ENCODE measurements around the gene LPP. TPM values are rescaled to one million over a fixed set of nuclear protein-coding genes. Genes with fewer than 3 reads are reported as not detected.

LPP gene
- total and polyA plus RNA-seq, 9 donors, result 15.9 to 280 (median 134) TPM

GRCh38 chr3:188150982-188151381, 3.0 kb upstream of the LPP start:
- Histone ChIP-seq H3K4me3 (no peak overlapping the region), H3K27ac (no peak overlapping the region)
- TF ChIP-seq POLR2A (IDR thresholded peaks at IDR 0.05) (no peak), EP300 (IDR thresholded peaks at IDR 0.05) (no peak), CTCF (IDR thresholded peaks at IDR 0.05) (no peak)

GRCh38 chr3:188151438-188151837, 2.5 kb upstream of the LPP start:
- no peak for DNase-seq
- no peaks in the 10 kb centered on the region for H3K36me3 ChIP-seq
- no peak overlapping the region for H3K27ac ChIP-seq
- intact Hi-C loops (cut with DNase I), result loop anchor here in 2 of 4 donors (5.0 to 10.0 kb wide), 6 partner anchors 63 to 409 kb away; partner anchors contain the start of gene BCL6 (in 1 of the 2)
- H3K9me3 ChIP-seq, result no peaks in the 10 kb centered on the region
- no peaks in the 10 kb centered on the region for H3K27me3 ChIP-seq
- peaks cover 5% of the 10 kb centered on the region for H3K4me1 ChIP-seq (ENCODE audit: insufficient read depth)
- WGBS, 3 donors, result 58 to 68% (median 67%) methylated on average over 4 of the region's 4 CpGs
- no peak overlapping the region for H3K4me3 ChIP-seq
- no peak for TF ChIP-seq POLR2A (IDR thresholded peaks at IDR 0.05)
- TF ChIP-seq EP300 (IDR thresholded peaks at IDR 0.05), result no peak
- no peak for TF ChIP-seq CTCF (IDR thresholded peaks at IDR 0.05)

More at GRCh38 chr3:188150982-188151381, 3.0 kb upstream of the LPP start:
- intact Hi-C loops (cut with DNase I), result loop anchor here in 2 of 4 donors (5.0 to 10.0 kb wide), 6 partner anchors 64 to 409 kb away; partner anchors contain the start of gene BCL6 (in 1 of the 2)
- Histone ChIP-seq H3K4me1 (ENCODE audit: insufficient read depth) (peaks cover 4% of the 10 kb centered on the region), H3K36me3 (no peaks in the 10 kb centered on the region), H3K9me3 (no peaks in the 10 kb centered on the region), H3K27me3 (no peaks in the 10 kb centered on the region)
- no peak for DNase-seq
- 93 to 96% (median 94%) methylated on average over 6 of the region's 6 CpGs for WGBS, 3 donors

GRCh38 chr3:188152660-188153436, 1.1 kb upstream of the LPP start:
- H3K4me3 ChIP-seq, result peak overlapping the region; percentile 70
- peaks cover 5% of the 10 kb centered on the region for H3K4me1 ChIP-seq (ENCODE audit: insufficient read depth)
- H3K36me3 ChIP-seq, result no peaks in the 10 kb centered on the region
- TF ChIP-seq POLR2A (IDR thresholded peaks at IDR 0.05) (no peak), CTCF (IDR thresholded peaks at IDR 0.05) (no peak), EP300 (IDR thresholded peaks at IDR 0.05) (no peak)
- WGBS, 3 donors, result 23 to 28% (median 26%) methylated on average over 21 to 25 of the region's 25 CpGs
- intact Hi-C loops (cut with DNase I), result loop anchor here in 2 of 4 donors (5.0 to 10.0 kb wide), 6 partner anchors 62 to 411 kb away; partner anchors contain the start of gene BCL6 (in 1 of the 2)
- H3K9me3 ChIP-seq, result no peaks in the 10 kb centered on the region
- DNase-seq, result peak; percentile 34 to 64 (median 62)
- H3K27me3 ChIP-seq, result no peaks in the 10 kb centered on the region
- H3K27ac ChIP-seq, result peak overlapping the region; percentile 81 to 91

- peak; percentile 84 to 89 (median 86) for DNase-seq
- Histone ChIP-seq H3K4me3 (peak overlapping the region; percentile 70), H3K27ac (peak overlapping the region; percentile 81 to 91), H3K9me3 (no peaks in the 10 kb centered on the region), H3K36me3 (no peaks in the 10 kb centered on the region), H3K4me1 (ENCODE audit: insufficient read depth) (peaks cover 9% of the 10 kb centered on the region), H3K27me3 (no peaks in the 10 kb centered on the region)
- intact Hi-C loops (cut with DNase I), result loop anchor here in 2 of 4 donors (5.0 to 10.0 kb wide), 6 partner anchors 61 to 411 kb away; partner anchors contain the start of gene BCL6 (in 1 of the 2)
- no peak for TF ChIP-seq POLR2A (IDR thresholded peaks at IDR 0.05)
- TF ChIP-seq EP300 (IDR thresholded peaks at IDR 0.05), result peak; percentile 45
- TF ChIP-seq CTCF (IDR thresholded peaks at IDR 0.05), result peak in 1 of 3 donors; percentile 23
- WGBS, 3 donors, result 0 to 1% (median 0%) methylated on average over 29 to 36 of the region's 36 CpGs
These were observed 432 bp upstream of the LPP start for GRCh38 chr3:188153437-188154013.

Data from ovary (tissue), 9 donors.